Effector CD4-positive, alpha-beta T cell (primary cell): Measurements from ENCODE around the gene MEX3A.
"Not testable (repeated sequence)": the region's sequence is repeated elsewhere in the genome, so short reads cannot be mapped to it uniquely, and the experiment has no call there.

ENCODE experiments used
- DNase-seq: peaks from one replicate; pipeline ENCODE4 v3.0.0-alpha.2; 2020

The MEX3A gene

GRCh38 chr1:156054500-156055280 lies 27.6 kb downstream of the MEX3A start, which contains the start of gene LAMTOR2:
Gene LAMTOR2, plus strand, starts transcription at chr1:156054782. Its CDS starts 108 bp downstream, at chr1:156054890.
- peak; percentile 95 for DNase-seq

- peak; percentile 76 for DNase-seq
Observed at GRCh38 chr1:156053768-156054499, 28.3 kb downstream of the MEX3A start, which contains the start of gene UBQLN4. Gene UBQLN4, minus strand, starts transcription at chr1:156053798. Its CDS starts 97 bp downstream, at chr1:156053701.

DNA sequence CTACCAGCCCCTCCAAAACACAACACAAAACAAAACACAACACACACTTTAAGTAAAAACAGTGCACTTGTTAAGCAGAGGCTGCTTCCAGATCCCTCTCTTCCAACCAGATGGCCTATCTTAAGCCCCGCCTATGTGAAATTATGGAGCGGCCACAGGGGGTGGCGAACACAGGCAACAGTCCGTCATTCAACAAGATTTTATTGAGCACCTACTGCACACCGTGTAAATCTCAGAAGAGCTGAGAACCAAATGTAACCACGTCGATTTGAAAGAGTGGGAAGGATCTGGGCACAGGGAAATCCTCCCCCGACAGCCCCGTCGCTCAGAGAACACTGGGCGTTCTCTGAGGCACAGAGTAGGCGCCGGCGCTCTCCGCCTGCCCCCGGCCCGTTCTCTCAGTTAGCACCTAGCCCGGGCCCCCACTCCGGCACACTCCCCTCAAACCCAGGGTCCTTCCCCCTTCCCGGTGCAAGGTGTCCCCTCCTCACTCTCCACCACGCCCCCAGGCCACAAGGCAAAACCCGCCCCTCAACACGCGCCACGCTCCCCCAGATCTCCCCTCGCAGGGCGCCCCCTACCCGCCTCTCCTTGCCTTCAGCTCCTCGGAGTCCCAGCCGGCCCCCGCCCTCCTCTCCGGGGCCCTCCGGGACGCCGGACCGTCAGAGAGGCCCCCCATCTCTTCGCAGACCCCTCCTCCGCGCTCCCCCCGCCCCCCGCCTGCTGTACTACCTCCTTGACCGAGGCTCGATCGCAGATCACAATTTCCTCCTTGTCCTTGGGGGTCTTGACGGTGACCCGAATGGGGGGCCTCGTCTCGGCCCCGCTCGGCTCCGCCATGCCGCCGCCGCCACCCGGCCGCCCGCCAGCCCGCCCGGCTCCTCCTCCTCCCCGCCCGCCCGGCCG lies 29.1 kb downstream of the MEX3A start:
- DNase-seq = peak; percentile 61

DNA sequence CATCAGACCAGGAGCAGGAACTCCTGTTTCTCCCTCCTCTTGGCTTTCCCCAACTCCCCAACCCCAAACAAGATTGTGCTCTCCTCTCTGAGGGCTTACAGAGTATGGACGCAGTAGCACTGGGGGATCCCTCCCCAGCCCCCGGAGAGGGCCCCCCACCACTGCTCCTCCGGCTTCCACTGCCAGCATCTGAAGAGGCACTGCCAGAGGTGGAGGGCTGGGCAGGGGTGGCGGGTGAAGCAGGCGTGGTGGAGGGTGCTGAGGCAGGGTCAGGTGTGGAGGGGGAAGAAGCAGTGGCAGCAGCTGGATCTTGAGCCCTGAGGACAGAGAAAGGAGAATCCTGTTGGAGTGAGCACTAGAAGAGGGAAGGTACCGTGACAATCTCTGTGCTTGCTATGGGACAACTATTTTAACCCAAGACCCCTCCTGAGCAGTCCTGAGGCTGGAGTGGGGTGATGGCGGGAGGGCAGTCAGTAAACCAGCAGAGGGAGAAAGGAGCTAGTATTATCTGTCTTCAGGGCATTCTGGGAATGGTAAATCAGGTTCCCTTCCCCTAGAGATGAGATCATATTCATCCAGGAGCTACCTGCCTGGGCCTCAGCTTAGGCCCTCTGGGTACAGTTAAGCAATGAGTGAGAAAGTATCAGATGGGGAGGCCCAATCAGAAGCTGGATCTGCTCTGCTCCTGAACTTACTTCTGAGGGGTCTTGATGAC lies 31.1 kb downstream of the MEX3A start:
- DNase-seq = no peak

- no peak for DNase-seq
Observed at GRCh38 chr1:156050376-156050775, 31.9 kb downstream of the MEX3A start.

DNA sequence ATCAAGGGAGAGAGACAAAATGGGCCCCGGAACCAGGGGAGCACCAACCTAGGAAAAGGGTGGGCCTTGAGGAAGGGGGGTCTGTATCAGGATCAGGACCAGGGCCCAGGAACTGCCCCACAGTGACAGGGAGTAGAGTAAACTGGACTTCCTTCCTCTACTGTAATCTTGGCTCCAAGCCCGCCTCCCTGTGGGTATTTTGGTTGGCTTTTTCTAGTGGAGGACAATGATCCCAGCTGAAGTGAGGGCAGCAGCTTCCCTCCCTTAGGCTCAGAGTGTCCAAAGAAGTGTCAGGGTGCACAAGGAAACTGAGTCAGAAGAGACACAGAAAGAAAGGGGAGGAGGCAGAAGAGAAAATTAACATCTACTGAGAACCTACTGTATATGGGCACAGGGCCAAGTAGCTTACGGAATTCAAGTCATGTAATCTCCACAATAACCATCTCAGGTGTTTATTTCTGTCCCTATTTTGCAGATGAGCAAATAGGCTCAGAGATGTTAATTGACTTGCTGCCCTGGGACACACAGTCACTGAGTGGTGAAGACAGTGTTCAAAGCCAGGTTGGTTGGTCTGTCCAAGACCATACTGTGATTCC lies 33.5 kb downstream of the MEX3A start:
- no peak for DNase-seq

DNA sequence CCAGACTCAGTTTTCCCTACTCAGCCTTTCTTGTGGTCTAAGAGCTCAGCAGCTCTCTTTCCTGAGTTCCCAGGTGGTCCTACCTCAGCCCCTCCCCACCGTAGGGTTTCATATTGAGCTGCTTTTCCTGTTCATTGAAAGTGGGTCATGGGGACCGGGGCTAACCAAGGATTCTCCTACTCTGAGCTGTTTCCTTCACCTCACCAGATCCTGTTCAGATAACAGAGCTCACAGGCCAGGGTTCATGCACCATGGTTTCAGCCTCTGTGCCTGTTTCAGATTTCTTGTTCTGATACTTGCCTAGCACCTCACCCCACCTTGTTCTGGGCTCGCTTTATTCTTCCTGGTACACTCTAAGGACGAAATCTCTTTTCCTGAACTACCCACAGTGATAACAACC lies 37.2 kb downstream of the MEX3A start:
- DNase-seq = no peak

DNA sequence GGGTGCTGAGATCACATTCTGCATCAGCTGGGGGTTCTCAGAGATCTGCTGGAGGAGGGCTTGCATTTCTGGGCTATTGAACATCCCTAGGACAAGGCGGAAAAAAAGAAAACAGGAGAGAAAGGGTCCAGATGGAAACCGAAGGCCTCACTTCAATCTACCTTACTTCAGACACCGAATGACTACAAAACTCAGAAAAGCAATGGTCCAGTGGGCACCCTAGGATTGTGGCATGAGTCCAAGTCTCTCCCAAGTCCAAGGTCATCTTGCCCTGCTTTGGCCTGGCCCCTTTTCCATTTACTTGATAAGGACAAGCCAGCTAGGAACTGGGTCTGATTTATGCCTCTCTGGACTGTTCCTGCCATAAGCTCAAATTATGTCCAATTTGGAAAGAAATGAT lies 39.4 kb downstream of the MEX3A start:
- no peak for DNase-seq

DNA sequence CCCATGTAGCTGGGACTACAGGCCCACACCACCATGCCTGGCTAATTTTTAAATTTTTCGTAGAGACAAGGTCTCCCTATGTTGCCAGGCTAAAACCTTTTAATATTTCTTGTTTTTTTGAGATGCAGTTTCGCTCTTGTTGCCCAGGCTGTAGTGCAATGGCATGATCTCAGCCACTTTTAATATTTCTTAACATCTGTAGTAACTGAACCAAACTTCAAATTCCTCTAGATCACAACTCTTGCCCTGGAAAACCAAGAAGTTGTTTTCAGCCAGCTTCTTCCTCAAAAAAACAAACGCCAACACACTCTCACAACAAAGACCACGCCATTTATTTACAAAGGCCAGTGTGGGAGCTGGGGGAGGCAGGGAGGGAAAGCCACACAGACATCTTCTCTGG lies 47.3 kb downstream of the MEX3A start:
- not testable (repeated sequence) for DNase-seq

DNA sequence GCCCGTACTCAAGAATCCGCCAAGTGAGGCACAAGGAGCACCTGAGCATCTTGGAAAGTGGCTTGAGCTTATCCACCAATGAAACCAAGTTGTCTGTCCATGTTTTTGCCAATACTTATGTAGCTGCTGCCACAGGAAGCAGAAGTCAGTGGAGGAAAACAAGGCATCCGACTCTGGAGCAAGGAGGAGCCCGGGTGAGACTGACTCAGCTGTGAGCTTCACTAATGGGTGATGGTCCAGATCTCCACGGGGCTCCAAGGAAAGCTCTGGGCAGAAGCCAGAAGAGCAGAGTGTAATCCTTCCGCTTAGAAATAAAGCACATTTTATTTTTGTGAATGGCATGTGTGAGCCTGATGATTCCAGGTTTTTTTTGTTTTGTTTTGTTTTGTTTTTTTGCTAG lies 49.3 kb downstream of the MEX3A start:
- DNase-seq = no peak

- no peak for DNase-seq
Observed at GRCh38 chr1:156026588-156026987, 55.7 kb downstream of the MEX3A start.

- DNase-seq = no peak
Observed at GRCh38 chr1:156025876-156026275, 56.4 kb downstream of the MEX3A start.

- no peak for DNase-seq
Observed at GRCh38 chr1:156024801-156025200, 57.5 kb downstream of the MEX3A start.
